Left colon (tissue), 2 donors: ENCODE measurements around the gene ZBTB40. TPM values are rescaled to one million over a fixed set of nuclear protein-coding genes. Genes with fewer than 3 reads are reported as not detected.

ENCODE experiments used
- ATAC-seq: fragments of 200-7000 bp; cut with Tn5 transposase; one replicate; pipeline ENCODE4 v1.9.1; 2020; ENCODE audit warnings: mild to moderate bottlenecking, moderate library complexity
- DNase-seq, 2 donors: peaks; one replicate each; pipeline ENCODE4 v3.0.0-alpha.2; 2020
- intact Hi-C, 2 donors: fragments of 100-400 bp; cut with DNase I in 1 of 2; cut with micrococcal nuclease in 1 of 2; formaldehyde crosslinking; loops; one replicate each; pipeline versions ENCODE4 v1.11.2 to v1.14.0; 2022; cut with DNase I, micrococcal nuclease
- total RNA-seq, 2 donors: library from RNA; stranded (reverse); fragmentation: NEBNext Ultra II Directional; extraction: Animal tissue kit (Norgen Biotek cat#: 25700); gene quantifications; one replicate each; pipeline ENCODE4 v1.2.1, GENCODE V29; 2021
- donor health status: DM: no; HTN: no; CAD: no.
- donor health status: DM: yes; HTN: yes; CAD: no.

The ZBTB40 gene
- total RNA-seq, 2 donors from 2014 or later = 12.7 to 14.0 TPM

GRCh38 chr1:22461100-22461499 is 9.4 kb downstream of the ZBTB40 start:
- DNase-seq (no peak), ATAC-seq (peak; percentile 84)
- intact Hi-C loops = no loop called here

- no peak for DNase-seq
- intact Hi-C loops = no loop called here
- ATAC-seq = no peak
These were observed 10.3 kb downstream of the ZBTB40 start for GRCh38 chr1:22461678-22462527.

- ATAC-seq (no peak), DNase-seq (no peak)
- intact Hi-C loops = no loop called here
These were observed 11.3 kb downstream of the ZBTB40 start for GRCh38 chr1:22462928-22463327.

GRCh38 chr1:22465015-22465565 is 13.4 kb downstream of the ZBTB40 start:
- ATAC-seq (no peak), DNase-seq (no peak)
- intact Hi-C loops = no loop called here

GRCh38 chr1:22465671-22466070 is 14.0 kb downstream of the ZBTB40 start:
- intact Hi-C loops = no loop called here
- ATAC-seq (no peak), DNase-seq (no peak)

GRCh38 chr1:22470227-22470626 is 18.6 kb downstream of the ZBTB40 start:
- no peak for ATAC-seq
- intact Hi-C loops = no loop called here
- DNase-seq = no peak

- DNase-seq (peak in 1 of 2 donors; percentile 21), ATAC-seq (no peak)
- intact Hi-C loops = no loop called here
These were observed 19.4 kb downstream of the ZBTB40 start for GRCh38 chr1:22471078-22471477.

GRCh38 chr1:22471610-22472009 is 20.0 kb downstream of the ZBTB40 start:
- intact Hi-C loops = no loop called here
- DNase-seq = no peak
- ATAC-seq = no peak

GRCh38 chr1:22472596-22472995 is 20.9 kb downstream of the ZBTB40 start:
- ATAC-seq (no peak), DNase-seq (no peak)
- intact Hi-C loops = no loop called here

- intact Hi-C loops = no loop called here
- ATAC-seq (no peak), DNase-seq (no peak)
These were observed 22.3 kb downstream of the ZBTB40 start for GRCh38 chr1:22473952-22474351.

- DNase-seq = no peak
- intact Hi-C loops = no loop called here
- ATAC-seq = no peak
These were observed 24.9 kb downstream of the ZBTB40 start for GRCh38 chr1:22476566-22476965.

- intact Hi-C loops = no loop called here
- DNase-seq = no peak
- no peak for ATAC-seq
These were observed 31.5 kb downstream of the ZBTB40 start for GRCh38 chr1:22483121-22483520.

- no peak for ATAC-seq
- no peak for DNase-seq
- intact Hi-C loops = no loop called here
These were observed 33.2 kb downstream of the ZBTB40 start for GRCh38 chr1:22484706-22485345.

GRCh38 chr1:22485431-22485830 is 33.8 kb downstream of the ZBTB40 start:
- ATAC-seq (no peak), DNase-seq (no peak)
- intact Hi-C loops = no loop called here

- ATAC-seq (no peak), DNase-seq (no peak)
- intact Hi-C loops = no loop called here
These were observed 36.1 kb downstream of the ZBTB40 start for GRCh38 chr1:22487781-22488180.

GRCh38 chr1:22488319-22488718 is 36.7 kb downstream of the ZBTB40 start:
- intact Hi-C loops = no loop called here
- DNase-seq = no peak
- no peak for ATAC-seq

GRCh38 chr1:22489278-22489677 is 37.6 kb downstream of the ZBTB40 start:
- DNase-seq (no peak), ATAC-seq (no peak)
- intact Hi-C loops = no loop called here

- intact Hi-C loops = no loop called here
- no peak for DNase-seq
- no peak for ATAC-seq
These were observed 38.2 kb downstream of the ZBTB40 start for GRCh38 chr1:22489823-22490222.

GRCh38 chr1:22490309-22490708 is 38.7 kb downstream of the ZBTB40 start:
- DNase-seq = no peak
- no peak for ATAC-seq
- intact Hi-C loops = no loop called here

- intact Hi-C loops = no loop called here
- ATAC-seq = no peak
These were observed 40.5 kb downstream of the ZBTB40 start for GRCh38 chr1:22491995-22492715.

More at GRCh38 chr1:22491995-22492715, 40.5 kb downstream of the ZBTB40 start:
- DNase-seq = no peak
